HG02943 (cell line): ENCODE measurements around the gene NMRK2.

ENCODE experiments used
- ATAC-seq: cut with Tn5 transposase; IDR thresholded peaks from one replicate; pipeline ENCODE4 v1.9.1; 2021; ENCODE audit warnings: mild to moderate bottlenecking, low read depth, moderate library complexity; ENCODE audit not compliant: unreplicated experiment

NMRK2 gene

DNA sequence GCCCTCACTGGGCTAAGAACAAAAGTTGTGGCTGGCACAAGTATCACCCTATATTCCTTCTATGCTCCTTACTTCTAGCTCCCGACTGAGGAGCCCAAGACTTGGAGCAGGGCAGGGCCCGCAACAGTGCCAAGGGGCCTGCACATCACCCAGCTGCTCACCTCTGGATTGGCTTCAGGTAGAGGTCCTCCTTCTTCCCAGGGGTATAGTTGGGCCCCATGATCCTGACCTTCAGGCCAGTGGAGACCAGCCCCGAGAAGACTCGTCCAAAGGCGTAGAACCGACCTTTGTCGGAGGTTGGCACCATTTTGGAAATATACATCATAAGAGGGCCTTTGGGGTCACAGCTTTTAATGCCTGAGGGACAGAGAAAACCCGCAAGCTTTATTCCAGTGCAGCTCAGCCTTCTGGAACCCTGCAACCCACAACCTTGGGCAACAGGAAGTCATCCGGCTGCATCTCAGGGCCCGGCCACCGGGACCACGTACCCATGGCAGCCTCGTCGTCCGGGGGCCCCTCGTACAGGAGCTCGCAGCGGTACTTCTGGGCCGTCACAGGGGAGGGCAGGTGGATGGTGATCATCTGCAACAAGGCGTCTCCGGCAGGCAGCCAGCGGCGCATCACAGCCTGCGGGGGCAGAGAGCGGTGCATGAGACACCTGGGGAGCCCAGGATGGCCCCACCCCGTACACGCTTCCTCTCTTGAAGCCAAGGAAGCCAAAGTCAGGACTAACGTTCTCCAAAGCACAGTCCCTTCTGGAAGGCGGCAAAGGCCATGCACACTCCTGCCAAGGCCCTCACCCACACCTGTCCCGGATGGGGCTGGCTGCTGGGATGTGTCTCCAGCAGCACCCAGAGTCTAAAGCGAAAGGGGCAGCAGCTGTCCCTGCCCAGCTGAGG is 47.7 kb downstream of the NMRK2 start:
- ATAC-seq = no peak

DNA sequence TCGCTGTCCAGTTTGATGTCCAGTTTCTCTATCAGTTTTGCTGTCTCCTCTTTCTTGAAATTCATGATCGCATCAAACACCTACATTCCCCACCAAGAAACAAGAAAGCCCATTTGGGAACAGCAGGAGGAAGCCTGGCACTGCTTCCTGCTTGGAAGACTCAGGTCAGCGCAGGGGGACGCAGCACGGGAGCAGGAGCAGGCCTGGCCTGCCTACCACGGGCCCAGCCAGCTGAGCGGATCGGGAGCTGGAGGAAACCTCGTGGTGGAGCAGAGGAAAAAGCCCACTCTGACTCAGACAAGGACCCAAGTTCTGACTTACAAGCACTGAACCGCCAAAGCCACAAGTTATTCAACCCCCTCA is 48.5 kb downstream of the NMRK2 start:
- ATAC-seq = no peak

DNA sequence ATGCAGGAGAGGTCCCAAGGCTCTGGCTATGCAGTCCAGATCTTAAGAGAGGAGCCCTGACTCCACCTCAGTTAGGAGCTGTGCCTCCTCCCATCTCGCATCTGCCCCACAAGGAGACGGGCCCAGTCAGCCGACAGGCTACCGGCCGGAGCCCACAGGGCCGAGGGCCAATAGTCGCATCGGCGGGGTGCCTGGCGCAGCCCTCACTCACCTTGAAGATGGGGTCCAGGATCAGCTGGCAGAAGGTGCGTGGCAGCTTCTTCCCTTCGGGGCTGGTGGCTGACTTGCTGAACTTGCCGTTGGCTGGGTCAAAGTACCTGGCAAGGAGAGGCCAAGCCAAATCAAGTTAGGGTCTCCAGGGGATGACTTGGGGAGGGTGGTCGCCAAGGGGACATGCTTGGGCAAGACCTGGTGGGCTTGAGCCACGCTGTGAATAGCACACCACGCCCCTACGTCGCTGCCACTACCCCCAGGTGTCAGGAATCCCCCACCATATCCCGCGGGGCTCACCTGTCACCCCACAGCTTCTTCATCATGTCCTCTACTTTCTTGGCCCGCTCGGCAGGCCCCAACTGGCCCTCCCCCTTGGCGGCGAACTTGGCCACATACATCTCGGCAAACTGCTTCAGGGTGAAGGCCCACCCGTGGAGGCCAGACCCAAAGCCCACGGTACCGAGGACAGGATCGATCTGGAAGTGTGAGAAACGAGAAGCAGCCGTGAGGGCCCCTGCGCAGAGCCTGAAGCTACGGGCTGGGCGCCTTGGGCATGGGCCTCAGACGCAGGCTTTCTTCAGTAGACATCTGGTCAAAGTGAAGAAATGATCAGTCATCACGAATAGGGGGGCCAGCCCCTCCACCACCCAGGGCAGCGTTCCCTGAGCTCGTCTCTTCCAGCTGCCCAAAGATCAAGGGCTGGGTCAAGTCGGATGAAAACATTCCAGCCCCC is 49.1 kb downstream of the NMRK2 start:
- ATAC-seq = no peak

DNA sequence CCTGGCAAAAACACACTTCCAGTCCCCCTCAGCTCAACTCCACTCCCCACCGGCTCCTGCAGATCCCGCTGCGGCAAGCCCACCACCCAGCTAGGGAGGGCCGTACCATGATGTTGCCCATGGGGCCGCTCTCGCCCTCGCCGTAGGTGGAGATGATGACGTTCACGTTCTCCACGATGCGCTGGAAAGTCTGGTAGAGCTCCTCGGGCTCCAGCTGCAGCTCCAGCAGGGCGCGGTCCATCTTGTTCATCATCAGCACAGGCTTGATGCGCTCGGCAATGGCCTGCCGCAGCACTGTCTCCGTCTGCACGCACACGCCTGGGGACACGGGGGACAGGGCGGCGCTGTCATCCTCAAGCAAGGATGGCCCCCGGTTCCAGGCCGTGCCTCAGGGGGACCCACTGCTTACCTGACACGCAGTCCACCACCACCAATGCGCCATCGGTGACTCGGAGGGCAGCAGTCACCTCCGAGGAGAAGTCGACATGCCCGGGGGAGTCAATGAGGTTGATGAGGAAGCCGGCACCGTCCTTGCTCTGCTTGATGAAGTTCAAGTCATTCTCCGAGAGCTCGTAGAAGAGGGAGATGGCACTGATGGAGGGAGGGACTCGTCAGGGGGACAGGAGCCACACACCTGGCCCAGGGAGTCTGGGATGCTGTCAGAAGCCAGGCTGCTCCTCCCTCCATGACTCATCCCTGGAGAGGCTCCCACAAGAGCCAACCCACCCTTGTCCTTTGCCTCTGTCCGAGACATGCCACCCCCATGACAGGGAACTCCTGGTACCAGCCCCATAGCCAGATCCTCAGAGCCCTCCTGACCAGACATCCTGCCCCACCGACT is 50.1 kb downstream of the NMRK2 start:
- ATAC-seq = no peak

DNA sequence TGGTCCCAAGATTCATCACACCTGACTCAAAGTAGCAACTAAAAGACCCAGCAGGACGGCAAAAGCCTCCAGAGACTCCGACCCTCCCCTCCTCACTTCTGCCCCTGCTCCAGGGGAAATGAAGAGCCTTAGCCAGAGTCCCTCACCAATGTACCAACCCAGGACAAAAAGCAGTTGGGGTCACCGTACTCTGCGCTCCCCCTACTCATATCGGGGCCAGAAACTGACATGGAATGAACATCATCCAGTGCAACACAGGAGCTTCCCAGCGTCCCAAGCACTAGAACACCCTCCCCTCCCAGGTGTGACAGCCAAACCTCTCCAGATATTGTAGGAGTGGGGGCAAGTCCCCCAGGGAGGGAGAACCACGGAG is 50.7 kb downstream of the NMRK2 start:
- no peak for ATAC-seq

DNA sequence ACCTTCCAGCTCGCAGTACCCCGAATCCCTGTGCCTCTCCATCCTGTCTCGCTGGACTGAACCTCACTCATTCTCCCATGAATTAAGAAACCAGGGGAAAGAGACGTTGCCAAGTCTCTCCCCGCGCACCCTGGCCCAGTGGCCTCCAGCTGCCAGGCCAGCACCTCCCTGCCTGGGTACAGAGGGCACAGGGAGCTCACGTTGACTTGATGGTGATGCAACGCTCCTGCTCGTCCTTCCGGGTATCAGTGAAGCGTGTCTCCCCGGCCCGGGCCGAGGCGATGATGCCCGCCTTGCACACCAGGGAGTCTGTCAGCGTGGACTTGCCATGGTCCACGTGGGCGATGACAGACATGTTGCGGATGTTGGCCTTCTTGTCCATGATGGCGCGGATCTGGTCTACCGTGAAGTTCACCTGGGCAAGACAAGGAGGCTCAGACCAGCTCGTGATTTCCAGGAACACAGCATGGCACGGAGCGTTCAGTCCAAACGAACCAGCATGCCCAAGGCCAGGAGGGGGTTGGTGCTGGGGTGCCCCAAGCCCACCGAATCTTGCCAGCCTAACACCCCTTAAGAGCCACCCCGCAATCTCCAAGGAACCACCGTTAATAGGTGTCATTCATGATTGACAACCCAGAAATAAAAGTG is 51.2 kb downstream of the NMRK2 start:
- ATAC-seq = no peak

DNA sequence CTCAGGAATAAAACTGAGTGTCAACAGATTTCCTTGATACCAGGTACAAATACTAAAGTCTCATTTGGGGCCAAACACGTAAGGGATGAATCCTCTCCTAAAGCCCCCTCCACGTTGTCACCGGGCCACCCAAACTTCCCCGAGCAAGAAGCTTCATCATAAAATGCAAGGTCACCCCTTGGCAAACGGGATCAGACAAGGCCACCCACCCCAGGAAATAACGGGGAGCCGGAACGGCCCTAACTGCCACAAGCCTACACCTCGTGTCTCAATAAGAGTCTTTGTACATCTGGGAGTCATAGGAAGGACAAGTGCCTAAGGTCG is 51.7 kb downstream of the NMRK2 start:
- ATAC-seq = no peak

DNA sequence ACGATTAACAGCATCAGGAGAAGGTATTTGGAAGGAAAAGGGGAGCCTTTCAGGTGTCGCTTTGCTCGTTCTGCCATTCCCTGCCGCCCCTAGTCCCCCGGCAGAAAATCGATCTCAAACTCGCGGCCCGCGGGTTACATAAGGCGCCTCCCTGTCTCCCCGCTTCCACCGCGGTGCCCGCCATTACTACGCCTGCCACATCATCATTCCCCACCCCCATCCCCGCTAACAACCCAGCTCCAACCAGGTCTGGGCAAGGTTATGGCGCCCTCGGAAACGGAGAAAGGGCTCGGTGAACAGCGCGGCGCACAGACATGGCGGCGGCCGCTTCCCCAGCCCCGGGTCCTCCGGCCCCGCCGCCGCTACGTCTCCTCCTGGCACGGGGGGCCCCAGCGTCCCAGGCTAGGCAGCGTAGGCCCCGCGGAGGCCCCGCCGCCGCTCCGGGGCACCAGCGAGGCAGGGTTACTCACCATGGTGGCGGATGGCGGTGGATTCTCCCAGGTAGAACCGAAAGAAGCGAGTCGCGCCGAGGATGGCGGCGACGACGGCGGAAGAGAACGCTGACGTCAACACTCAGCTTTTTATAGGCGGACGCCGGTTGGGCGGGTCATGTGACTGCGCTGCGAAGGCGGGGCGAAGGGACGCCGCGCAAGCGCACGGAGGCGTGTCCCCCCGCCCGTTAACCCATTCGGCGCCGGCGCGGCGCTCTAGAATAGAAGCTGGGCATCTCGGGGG is 52.2 kb downstream of the NMRK2 start, which contains the start of gene EEF2:
Gene EEF2, minus strand, starts transcription at position 556 of the 735 bp plus-strand sequence. Its CDS starts 83 bp downstream, at position 473.
- no peak for ATAC-seq

DNA sequence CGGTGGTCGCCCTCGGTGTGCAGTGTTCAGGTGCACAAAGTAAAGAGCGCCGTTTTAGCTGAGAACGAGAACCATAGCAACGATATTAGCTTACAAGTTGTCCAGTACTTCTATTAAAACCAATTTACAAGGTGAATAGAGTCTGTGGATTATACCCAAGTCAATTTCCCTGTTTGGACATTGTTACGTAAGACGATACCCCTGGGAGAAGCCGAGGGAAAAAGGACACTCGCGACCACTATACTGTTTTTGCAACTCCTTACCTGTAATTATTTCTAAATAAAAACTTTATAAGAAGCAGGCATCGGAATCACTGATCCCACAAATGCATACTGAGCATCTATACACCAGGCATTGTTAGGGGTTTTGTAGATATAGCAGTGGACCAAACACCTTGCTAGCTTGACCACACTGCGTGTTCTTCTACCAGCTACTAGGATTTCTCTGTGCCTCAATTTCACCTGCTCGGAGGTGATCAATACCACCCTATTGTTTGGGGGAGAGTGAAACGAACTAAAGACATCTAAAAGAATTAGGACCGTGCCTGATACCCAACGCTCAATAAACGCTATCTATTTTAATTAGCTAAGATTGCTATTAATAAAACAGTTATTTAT is 52.9 kb downstream of the NMRK2 start:
- ATAC-seq = no peak

DNA sequence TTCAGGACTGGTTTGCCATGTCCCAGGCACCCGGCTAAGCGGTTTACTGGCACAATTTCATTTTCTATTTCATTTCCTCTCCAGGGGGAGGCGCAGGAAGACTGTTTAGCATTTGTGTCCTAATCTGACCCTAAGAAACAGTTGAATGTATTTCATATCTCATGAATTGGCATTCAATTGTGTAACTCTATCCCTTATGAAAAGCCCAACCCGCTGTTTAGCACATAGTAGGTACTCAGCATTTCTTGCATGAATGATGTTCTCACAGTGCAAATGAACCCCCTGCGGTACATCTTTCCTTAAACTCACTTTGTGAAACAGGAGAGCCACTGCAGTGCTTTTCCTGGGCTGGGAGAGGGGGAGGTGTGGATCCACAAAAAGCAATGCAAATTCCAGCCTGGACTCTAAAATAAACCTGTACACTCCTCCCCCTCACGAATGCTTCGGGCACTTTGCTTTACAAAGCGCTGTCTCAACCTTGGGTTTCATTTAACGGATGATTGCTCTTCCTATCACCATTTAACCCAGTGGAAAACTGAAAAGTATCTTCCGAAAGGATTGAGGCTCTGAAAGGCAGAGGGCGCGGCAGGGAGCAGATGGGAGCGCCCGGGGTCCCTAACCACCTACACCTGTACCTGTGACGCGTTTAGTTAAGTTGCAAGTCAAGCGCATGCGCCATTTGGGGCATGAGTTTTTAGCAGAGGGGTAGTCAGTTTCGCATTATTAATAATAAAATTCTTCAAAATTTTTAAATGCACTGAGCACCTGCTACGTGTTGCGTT is 53.6 kb downstream of the NMRK2 start:
- no peak for ATAC-seq

DNA sequence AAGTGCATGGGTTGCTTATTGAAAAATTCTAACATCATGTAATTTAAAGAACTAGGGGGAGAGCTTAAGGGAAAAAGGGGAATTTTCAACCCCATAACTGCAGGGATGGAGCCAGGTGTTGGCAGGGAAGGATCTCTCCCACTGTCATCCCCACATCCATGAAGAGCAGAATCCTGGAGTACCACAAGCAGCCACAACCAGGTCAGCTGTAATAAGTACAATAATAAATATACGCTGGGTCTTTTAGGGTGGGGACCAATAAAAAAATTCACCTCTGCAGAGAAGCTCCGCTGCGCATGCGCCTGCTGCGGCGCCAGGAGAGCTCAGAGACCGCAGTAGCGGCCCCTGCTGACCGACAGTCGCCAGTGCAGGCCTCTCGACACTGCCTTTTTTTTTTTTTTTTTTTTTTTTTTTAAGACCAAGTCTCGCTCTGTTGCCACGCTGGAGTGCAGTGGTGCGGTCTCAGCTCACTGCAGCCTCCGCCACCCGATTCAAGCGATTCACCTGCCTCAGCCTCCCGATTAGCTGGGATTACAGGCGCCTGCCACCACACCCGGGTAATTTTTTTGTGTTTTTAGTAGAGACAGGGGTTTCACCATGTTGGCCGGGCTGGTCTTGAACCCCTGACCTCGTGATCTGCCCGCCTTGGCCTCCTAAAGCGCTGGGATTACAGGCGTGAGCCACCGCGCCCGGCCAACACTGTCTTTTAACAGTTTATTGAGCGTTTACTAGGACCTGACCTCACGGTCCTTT is 54.9 kb downstream of the NMRK2 start:
- ATAC-seq = no peak

DNA sequence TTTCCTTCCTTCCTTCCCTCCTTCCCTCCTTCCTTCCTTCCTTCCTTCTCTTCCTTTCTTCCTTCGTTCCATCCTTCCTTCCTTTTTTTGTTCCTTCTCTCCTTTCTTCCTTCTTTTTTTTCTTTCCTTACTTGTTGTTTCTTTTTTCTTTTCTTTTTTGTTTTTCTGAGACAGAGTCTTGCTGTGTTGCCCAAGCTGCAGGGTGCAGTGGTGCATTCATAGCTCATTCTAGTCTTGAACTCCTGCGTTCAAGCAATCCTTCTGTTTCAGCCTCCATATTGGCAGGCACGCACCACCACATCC is 57.9 kb downstream of the NMRK2 start:
- no peak for ATAC-seq
